Measurements from ENCODE around the gene SLAIN2.

SLAIN2 gene

GRCh38 chr4:48334900-48335384, 6.4 kb upstream of the SLAIN2 start:
- no peak for DNase-seq

GRCh38 chr4:48336146-48336870, 5.0 kb upstream of the SLAIN2 start:
- DNase-seq: no peak

- DNase-seq: no peak
Observed at GRCh38 chr4:48337731-48338130, 3.6 kb upstream of the SLAIN2 start.

GRCh38 chr4:48339642-48340041, 1.7 kb upstream of the SLAIN2 start:
- DNase-seq: no peak

GRCh38 chr4:48340276-48340964, 909 bp upstream of the SLAIN2 start:
- DNase-seq: no peak

GRCh38 chr4:48341776-48342605, 662 bp downstream of the SLAIN2 start:
- DNase-seq: no peak

GRCh38 chr4:48342606-48342880, 1.2 kb downstream of the SLAIN2 start:
- DNase-seq: no peak

GRCh38 chr4:48343035-48343434, 1.7 kb downstream of the SLAIN2 start:
- DNase-seq: no peak

GRCh38 chr4:48343551-48343950, 2.2 kb downstream of the SLAIN2 start:
- no peak for DNase-seq

- DNase-seq: no peak
Observed at GRCh38 chr4:48345542-48345941, 4.2 kb downstream of the SLAIN2 start.

- DNase-seq: no peak
Observed at GRCh38 chr4:48346594-48346993, 5.3 kb downstream of the SLAIN2 start.

- no peak for DNase-seq
Observed at GRCh38 chr4:48347282-48347921, 6.1 kb downstream of the SLAIN2 start.

GRCh38 chr4:48350871-48351270, 9.5 kb downstream of the SLAIN2 start:
- DNase-seq: no peak

- DNase-seq: no peak
Observed at GRCh38 chr4:48352793-48353192, 11.5 kb downstream of the SLAIN2 start.

GRCh38 chr4:48356355-48356754, 15.0 kb downstream of the SLAIN2 start:
- no peak for DNase-seq

- no peak for DNase-seq
Observed at GRCh38 chr4:48360285-48361011, 19.1 kb downstream of the SLAIN2 start.

- no peak for DNase-seq
Observed at GRCh38 chr4:48361012-48361400, 19.7 kb downstream of the SLAIN2 start.

- no peak for DNase-seq
Observed at GRCh38 chr4:48366611-48367010, 25.3 kb downstream of the SLAIN2 start.

GRCh38 chr4:48367016-48367415, 25.7 kb downstream of the SLAIN2 start:
- no peak for DNase-seq

- no peak for DNase-seq
Observed at GRCh38 chr4:48368389-48368788, 27.1 kb downstream of the SLAIN2 start.

- DNase-seq: no peak
Observed at GRCh38 chr4:48369248-48369647, 27.9 kb downstream of the SLAIN2 start.

- no peak for DNase-seq
Observed at GRCh38 chr4:48369771-48370170, 28.4 kb downstream of the SLAIN2 start.
